Measurements from ENCODE around the gene DDO.
"Not testable (repeated sequence)": the region's sequence is repeated elsewhere in the genome, so short reads cannot be mapped to it uniquely, and the experiment has no call there.

Gene DDO, protein sequence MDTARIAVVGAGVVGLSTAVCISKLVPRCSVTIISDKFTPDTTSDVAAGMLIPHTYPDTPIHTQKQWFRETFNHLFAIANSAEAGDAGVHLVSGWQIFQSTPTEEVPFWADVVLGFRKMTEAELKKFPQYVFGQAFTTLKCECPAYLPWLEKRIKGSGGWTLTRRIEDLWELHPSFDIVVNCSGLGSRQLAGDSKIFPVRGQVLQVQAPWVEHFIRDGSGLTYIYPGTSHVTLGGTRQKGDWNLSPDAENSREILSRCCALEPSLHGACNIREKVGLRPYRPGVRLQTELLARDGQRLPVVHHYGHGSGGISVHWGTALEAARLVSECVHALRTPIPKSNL

DNA sequence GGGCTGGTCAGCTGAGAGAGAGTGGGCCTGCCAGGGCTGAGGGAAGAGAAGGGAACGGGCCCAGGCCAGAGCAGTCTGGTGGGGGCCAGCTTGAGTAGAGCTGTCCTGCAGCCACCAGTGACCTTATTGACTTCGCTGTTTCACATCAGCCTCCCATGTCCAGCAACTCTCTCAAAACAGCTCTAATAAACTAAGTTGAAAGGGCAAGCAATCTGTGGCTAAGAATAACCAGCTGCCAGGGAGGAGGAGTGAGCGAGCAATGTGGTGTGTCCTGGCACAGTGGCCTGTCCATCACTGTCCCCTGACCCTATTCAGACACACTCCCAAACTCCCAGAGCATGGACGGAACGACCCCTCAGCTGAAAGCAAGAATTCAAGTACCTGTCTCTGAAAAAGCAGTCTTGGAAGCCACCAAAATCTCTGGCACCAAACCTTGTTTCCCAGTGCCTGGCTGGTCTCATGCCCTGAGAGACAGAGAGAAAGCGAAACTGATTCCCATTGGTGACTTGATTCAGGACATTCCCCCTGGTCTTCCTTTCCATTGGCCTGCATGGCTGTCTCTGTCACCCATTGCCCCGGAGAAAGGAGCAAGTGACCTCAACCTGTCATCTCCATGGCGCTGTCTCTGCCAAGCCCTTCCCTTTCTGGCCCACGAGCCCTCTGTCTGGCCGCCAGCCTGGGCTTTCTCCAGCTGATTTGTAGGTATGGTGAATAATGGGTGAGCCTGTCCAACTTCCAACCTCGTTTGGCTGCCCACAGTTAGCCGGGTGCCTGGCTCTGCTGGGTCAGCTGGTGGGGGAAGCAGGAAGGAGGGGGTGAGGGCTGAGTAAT is at the start of gene DDO:
Gene DDO, minus strand, starts transcription at position 490 of the 831 bp plus-strand sequence. CDS start 2,113 bp downstream, outside the sequence.
- DNase-seq (ENCODE audit: low read depth, low spot score), result no peak

DNA sequence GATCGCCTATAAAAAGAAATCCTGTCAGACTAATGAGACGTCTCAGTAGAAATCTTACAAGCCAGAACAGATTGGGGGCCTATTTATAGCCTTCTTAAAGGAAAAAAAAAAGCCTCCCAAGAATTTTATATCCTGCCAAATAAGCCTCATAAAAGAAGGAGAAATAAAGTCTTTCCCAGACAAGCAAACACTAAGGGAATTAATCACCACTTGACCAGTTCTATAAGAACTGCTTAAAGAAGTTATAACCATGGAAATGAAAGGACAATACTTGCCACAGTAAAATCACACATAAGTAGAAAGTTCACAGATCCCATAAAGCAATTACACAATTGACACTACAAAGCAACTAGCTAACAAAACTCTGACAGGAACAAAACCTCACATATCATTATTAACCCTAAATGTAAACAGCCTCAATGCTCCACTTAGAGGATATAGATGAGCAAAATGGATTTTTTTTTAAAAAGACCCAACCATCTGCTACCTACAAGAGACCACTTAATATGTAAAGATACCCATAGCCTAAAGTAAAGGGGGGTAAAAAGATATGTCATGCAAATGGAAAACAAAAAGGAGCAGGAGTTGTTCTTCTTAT is 47.6 kb upstream of the DDO start:
- no peak for DNase-seq (ENCODE audit: low read depth, low spot score)

DNA sequence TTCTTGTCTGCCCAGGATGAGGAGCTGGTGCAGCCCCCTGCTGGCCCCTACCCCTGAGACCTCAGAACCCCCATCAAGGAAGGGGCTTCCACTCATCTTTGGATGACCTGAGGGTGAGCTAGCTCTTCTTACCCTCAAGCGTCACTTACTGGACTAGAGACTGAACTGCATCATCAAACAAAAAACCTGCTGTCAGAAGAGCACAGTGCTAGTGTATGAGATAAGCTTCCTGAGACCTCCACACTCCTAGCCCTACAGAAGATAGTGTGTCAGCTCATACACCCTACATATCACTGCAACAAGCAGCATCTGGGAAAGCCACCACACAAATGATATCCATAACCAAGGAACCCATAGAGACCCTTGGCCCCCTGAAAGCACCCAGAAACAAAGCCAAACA is 46.0 kb upstream of the DDO start:
- no peak for DNase-seq (ENCODE audit: low read depth, low spot score)

DNA sequence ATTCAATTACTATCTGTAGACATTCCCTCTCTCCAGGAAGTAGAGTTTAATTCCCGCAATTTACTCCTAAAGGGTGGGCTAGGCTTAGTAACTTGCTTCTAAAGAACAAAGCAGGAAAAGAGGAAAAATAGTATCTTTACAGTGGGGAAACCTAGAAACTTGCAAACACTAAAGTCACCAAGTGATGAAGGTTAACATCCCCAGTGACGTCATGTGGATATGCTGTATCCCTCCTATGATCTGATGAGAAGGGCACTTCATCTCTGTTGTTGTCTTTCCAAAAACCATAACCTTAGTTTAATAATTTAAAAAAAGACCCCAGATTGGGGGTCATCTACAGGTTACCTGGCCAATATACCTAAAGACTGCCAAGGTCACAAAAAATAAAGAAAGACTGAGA is 43.8 kb upstream of the DDO start:
- DNase-seq (ENCODE audit: low read depth, low spot score), result no peak

DNA sequence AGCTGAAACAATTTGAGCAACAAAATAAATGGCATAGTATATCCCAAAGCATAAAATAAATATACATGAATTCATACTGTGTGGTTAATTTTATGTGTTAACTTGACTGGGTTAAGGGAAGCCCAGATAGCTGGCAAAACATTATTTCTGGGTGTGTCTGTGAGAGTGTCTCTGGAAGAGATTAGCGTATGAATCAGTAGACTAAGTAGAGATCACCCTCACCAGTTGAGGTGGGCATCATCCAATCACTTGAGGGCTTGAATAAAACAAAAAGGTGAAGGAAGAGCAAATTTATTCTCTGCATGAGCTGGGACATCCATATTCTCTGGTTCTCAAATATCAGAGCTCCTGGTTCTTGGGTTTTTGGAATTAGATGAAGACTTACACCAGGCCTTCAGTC is 43.1 kb upstream of the DDO start:
- DNase-seq (ENCODE audit: low read depth, low spot score), result no peak

DNA sequence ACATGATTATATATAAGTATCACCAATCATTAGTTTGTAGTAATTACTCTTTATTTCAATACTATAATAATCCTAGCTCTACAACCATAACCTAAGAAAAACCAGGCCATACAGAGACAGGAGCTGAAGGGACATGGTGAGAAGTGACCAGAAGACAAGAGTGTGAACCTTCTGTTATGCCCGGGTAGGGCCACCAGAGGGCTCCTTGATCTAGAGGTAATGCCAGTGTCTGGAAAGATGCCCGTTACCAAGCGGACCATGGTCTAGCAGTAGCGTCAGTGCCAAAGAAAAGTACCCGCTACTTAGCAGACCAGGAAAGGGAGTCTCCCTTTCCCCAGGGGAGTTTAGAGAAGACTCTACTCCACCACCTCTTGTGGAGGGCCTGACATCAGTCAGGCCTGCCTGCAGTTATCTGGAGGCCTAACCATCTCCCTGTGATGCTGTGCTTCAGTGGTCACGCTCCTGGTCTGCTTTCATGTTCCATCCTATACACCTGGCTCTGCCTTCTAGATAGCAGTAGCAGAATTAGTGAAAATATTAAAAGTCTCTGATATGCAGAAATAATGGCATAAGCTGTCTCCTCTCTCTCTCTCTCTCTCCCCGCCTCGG is 42.3 kb upstream of the DDO start:
- not testable (repeated sequence) for DNase-seq (ENCODE audit: low read depth, low spot score)

DNA sequence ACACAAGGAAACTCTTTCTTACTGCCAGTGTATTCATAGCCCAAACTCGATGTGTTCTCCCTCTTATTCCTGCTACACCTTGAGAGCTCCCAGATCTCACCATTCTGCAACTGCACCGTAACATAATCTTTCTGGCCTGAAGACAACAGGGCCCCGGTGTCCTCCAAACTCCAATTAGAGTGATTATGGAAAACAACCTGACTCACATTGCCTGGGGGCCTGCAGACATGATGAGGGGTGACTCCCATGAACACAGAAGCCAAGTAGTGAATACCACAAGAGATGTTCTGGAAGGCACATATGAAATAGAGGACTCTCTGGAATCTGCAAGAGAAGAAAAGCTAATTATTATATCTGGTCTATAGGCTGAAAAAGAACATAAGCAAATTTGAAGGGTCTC is 41.3 kb upstream of the DDO start:
- DNase-seq (ENCODE audit: low read depth, low spot score), result no peak

DNA sequence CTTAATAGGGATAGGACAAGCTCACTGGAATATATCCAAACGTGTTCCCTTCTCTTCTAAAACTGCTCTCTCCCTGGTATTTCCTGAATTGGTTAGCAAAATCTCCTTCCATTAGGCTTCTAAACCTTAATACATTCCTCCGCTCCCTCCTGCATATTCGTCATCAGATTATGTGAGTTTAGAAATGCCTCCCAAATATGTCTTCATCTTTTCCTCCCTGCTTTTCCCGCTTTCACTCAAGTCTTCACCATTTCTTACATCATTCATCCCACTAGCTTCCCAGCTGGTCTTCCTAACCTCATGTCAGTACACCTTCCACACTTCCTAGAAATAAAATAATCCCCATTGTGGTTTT is 34.1 kb upstream of the DDO start:
- no peak for DNase-seq (ENCODE audit: low read depth, low spot score)

DNA sequence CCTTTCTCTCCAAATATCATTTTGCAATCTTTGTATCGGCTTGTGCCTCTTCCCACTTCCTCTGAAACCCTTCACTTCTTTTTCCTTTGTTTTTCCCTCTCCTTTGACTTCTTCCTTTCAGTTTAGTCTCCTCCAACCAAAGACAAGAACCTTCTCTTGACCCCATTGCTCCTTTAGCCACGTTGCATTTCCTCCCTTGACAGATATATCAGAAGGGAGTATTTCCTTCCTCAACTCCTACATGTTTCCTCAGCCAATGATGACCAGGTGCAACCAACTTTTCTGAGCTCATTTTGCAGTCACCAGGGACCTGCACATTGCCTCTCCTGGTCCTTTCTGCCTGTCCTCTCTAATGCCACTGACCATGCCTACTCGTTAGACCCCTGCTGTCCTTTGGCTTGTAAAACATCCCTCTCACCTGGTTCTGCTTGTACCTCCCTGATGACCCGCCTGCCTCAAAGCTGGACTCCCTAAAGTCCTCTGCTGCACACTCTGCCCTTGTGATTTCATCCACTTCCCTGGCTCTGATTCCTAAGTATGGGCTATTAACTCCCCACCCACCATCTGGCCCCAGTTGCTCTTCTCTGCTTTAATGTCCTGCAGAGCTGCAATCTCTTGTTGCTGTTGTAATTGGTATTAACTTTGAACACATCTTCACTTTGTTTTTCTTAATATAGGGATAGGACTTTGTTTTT is 33.6 kb upstream of the DDO start:
- no peak for DNase-seq (ENCODE audit: low read depth, low spot score)

DNA sequence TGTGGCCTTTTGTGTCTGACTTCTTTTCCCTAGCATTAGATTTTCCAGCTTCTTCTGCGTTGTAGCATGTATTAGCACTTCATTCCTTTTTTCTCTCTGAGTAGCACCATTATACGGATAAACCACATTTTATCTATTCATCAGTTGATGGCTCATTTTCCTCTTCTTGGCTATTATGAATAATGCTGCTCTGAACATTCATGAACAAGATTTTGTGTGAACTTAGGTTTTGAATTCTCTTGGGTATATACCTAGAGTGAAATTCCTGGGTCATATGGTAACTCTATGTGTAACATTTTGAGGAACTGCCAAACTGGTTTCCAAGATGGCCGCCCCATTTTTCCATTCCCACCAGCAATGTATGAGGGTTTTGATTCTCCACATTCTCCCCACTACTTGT is 32.4 kb upstream of the DDO start:
- no peak for DNase-seq (ENCODE audit: low read depth, low spot score)

DNA sequence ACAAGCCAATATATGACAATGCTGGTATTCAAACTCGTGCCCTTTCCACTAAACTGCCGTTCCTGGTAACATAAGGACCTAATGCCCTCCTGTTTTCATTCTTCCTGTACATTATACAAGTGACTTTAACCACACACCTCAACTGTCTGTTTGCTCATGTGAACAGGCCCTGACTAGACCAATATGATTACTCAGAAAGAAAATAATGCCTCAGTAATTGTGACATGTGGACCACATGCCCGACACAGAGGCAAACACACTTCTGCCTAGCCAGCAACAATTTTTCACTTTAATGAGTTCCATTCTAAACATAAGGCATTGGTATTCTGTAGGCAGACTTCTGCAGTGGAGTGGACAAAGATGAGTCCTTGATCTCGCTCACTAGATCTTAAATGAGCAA is 31.0 kb upstream of the DDO start:
- no peak for DNase-seq (ENCODE audit: low read depth, low spot score)

DNA sequence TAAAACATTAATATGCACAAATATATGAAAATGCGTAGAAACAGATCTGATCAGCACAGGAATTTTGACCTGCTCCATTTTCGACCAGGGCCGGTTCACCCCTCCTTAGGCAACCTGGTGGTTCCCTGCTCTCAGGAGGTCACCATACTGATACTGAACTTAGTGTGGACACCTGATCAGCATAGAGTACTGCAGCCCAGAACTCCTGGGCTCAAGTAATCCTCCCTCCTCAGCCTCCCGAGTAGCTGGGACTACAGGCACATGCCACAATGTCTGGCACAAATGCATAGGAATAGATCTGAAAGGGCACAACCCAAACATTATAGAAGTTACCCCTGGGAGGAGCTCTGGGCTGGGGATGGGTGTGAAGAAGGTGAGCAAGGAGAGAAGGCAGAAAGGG is 24.7 kb upstream of the DDO start:
- no peak for DNase-seq (ENCODE audit: low read depth, low spot score)

DNA sequence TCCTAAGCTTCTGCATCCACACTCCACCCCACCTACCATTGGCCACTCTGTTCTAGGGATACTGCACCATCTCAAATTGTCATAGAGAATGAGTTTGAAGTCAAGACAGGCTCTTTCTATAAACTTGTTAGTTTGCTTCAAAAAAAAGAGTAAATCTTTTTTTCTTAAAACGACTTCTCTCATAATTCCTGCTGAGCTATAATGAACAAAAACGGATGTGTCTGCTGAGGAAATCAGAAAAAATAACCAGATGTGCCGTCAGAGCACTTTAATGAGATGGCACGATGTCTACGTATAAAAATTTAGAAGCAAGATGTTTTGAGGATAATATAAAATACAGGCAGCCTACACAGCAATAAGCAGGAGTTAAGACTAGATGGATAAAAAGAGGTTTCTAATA is 24.0 kb upstream of the DDO start:
- DNase-seq (ENCODE audit: low read depth, low spot score), result no peak

DNA sequence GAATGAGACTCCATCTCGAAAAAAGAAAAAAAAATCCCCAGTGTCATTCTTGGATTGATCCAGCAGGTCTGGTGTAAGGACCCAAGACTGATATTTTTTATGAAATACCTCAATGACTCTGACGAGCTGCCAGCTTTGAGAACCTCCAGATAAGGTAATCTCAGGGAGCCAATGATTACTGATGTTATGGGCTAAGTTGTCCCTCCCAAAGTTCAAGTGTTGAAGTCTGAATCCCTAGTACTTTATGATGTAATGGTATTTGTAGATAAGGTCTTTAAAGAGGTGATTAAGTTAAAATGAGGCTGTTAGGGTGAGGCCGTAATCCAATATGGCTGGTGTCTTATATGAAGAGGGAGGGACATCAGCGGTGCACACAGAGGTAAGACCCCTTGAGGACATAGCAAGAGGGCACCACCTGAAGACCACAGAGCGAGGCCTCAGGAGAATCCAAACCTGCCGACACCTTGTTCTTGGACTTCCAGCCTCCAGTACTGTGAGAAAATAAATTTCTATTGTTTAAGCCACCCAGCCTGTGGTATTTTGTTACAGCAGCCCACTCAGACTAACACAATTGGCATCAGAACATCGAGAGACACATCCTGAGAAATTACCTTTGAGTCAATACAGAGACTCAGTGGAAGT is 19.7 kb upstream of the DDO start:
- DNase-seq (ENCODE audit: low read depth, low spot score), result no peak

DNA sequence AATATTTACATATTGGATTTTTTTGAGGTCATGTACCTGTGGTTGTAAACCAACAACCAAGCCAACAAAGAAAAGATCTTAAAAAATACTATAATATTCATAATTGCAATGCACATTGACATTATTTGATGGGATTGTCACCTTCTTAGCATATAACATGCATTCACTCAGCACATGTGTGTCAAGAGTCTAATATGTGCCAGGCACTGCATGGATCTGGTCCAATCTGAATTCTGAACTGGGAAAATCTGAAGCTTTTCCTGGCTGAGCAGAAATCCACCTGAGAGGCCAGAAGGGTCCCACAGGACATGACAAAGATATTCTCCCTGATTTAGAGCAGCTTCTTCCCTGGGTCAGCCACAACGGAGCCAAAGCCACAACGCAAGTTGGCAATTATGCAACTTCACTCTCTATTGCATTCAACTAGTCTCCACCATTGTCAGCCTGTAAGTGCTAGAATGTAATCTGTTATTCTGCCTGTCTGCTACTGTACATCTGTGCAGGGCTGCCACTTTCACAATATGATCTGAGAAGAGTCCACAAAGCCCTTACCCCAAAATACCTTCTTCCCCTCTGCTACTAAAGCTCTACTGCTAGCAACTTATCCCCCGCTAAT is 17.0 kb upstream of the DDO start:
- DNase-seq (ENCODE audit: low read depth, low spot score), result no peak

DNA sequence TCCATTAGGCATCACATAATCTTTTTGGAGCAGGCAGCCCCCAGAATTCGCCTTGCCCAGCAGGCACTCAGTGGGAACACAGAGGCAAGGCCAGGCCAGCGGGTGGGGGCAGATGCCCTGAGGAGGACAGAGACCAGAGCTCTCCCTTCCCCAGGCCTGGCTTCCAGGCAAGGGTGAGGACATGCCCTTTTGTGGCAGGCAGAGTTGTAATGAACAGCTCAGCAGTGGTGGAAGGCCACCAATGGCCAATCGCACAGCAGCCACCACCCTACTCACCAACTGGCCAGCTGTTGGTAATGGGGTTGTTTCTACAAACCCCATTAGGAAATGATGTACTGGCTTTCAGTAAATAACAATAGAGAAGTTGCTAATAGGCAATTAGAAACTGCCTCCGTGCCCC is 15.4 kb upstream of the DDO start:
- DNase-seq (ENCODE audit: low read depth, low spot score), result no peak

DNA sequence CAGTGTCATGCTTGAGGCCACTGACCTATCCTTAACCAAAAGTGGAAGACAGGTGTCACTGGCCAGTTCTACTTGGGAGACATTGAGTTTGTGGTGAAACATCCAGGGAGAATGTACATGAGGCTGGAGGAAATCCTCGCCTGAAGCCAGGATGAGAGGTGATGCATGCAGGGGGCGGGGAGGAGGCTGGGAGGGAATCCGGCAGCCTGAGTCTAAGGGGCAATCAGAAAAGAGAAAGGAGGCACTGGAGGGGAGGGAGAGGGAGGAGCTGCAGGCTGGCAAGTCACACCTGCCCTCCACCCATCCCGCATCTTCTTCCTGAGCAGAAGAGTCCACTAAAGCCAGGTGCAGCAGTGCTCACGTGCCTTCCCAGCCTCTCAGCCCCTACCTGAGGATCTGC is 14.9 kb upstream of the DDO start:
- no peak for DNase-seq (ENCODE audit: low read depth, low spot score)

DNA sequence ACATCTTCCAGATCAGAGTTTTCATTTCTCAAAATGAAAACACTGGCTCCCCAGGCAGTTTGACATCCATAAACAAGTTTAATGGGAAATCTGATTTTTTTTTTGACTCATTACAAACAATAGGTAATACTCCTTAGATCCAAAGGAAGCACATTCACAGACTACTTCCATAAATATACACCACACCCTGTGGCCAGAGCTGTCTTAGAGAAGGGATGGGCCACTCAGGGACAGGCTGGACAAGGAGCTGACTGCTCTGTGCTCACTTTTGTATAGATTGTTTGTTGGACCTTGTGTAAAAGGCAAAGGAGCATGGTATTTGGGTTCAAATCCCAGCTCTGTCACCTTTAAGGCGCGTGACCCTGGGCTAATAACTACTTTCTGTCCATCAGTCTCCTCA is 12.8 kb upstream of the DDO start:
- DNase-seq (ENCODE audit: low read depth, low spot score), result no peak

DNA sequence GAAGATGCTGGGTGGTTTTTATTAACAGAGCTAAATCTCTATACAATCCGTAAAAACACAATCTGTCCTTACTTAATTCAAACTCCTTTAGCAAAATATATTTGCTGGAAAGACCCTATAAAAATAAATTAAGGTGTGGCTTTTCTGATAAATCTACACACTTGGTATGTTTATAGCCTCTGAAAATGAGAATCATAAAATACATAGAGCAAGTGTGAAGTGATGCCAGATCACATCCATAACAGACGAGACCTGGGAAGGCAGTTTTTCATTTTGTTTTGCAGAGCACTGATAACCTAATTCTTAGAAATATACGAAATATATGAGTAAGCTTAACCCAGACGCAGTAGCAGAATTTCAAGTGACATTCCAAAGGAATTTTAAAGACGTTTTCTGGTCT is 10.4 kb upstream of the DDO start:
- DNase-seq (ENCODE audit: low read depth, low spot score), result no peak

DNA sequence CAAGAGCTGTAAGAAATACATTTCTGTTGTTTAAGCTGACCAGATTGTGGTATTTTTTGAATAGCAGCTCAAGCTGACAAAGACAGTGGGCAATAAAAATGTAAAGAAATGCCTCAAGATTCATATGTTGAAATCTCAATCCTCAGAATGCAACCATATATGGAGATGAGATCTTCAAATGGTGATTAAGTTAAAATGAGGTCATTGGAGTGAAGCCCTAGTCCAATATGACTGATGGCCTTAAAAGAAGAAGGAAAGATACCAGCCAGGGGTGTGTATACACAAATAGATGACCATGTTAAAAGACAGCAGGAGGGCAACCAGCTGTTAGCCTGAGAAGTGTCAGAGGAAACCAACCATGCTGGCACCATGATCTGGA is 7.1 kb upstream of the DDO start:
- no peak for DNase-seq (ENCODE audit: low read depth, low spot score)

Data from smooth muscle cell of the brain vasculature (primary cell).